ENCODE data around the gene DDRGK1.

DNA sequence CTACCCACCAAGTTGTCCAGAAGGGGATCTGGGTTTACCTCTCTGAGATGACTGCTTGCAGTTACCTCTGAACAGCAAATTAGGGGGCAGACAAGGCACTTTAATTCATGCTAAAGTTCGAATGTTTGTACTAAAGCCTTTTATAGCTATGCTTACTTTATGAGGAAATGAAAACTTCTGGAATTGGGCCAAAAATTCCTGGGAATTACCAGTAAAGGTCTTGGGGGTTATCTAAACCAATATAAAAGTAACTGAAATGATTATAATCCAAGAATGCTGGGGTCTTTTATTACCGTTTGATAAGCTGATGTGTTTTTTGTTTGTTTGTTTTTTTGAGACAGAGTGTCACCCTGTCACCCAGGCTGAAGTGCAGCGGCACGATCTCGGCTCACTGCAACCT, 23.2 kb downstream of the DDRGK1 start:
- TF ChIP-seq EZH2 (IDR thresholded peaks at IDR 0.05; ENCODE audit: low read length, unreplicated experiment) (no peak), EZH2phosphoT487 (IDR thresholded peaks at IDR 0.05; ENCODE audit: borderline replicate concordance, low read length) (no peak)
